GM12878 (cell line): ENCODE results near the gene ADCY10.

Experiments used
- TAF1 ChIP-seq: IDR thresholded peaks from 2 replicates; pipeline ENCODE4 v1.6.1; 2011; ENCODE audit warnings: mild to moderate bottlenecking, low read depth, low read length, borderline replicate concordance
- TF ChIP-seq, protein P1 (sequence below): IDR thresholded peaks from 2 replicates; pipeline ENCODE4 v1.6.1; 2011; ENCODE audit warnings: borderline replicate concordance, low read depth, mild to moderate bottlenecking, moderate library complexity, mixed read lengths, low read length; ENCODE audit not compliant: insufficient read depth; ENCODE audit errors: extremely low read length

DNA sequence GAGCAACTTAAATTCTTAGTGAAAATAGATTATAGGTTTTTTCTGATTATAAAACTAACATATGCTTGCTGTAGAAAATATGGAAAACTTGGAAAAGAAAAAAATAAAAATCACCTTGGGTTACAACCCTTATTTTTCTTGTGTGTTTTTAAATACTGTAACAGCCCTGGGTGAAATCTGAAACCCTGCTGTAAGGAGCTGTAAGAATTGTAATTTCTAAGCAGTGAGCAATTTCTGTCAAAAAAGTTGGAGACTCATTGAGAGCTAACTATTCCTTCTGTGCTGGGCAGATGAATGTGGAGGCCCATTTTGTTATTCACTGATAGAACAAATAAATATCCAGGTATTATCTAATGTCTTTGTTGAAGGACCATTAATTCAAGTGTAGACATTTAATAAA is 42.6 kb downstream of the ADCY10 start:
- TF ChIP-seq, protein P1, sequence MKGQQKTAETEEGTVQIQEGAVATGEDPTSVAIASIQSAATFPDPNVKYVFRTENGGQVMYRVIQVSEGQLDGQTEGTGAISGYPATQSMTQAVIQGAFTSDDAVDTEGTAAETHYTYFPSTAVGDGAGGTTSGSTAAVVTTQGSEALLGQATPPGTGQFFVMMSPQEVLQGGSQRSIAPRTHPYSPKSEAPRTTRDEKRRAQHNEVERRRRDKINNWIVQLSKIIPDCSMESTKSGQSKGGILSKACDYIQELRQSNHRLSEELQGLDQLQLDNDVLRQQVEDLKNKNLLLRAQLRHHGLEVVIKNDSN, result no peak
- TF ChIP-seq TAF1, result no peak
